Activated CD4-positive, alpha-beta T cell treated with anti-CD3 and anti-CD28 coated beads, Interleukin-2, amount 50 U/mL, for 24 hours (primary cell): ENCODE data around the gene HERPUD1.
"Not testable (repeated sequence)": the region's sequence is repeated elsewhere in the genome, so short reads cannot be mapped to it uniquely, and the experiment has no call there.

Experiments used
- DNase-seq, 2 donors: peaks; one replicate each; pipeline ENCODE4 v3.0.0-alpha.2; 2020; ENCODE audit warnings: low read depth in 1 of 2, low spot score in 1 of 2

Gene HERPUD1

GRCh38 chr16:56953006-56953405, 21.1 kb downstream of the HERPUD1 start:
- DNase-seq = no peak

- DNase-seq = no peak
These were observed 24.1 kb downstream of the HERPUD1 start for GRCh38 chr16:56956076-56956475.

- no peak for DNase-seq
These were observed 24.8 kb downstream of the HERPUD1 start for GRCh38 chr16:56956756-56957155.

GRCh38 chr16:56960681-56961281, 28.8 kb downstream of the HERPUD1 start:
- DNase-seq = no peak

GRCh38 chr16:56961386-56961785, 29.4 kb downstream of the HERPUD1 start:
- no peak for DNase-seq

GRCh38 chr16:56961851-56962281, 29.9 kb downstream of the HERPUD1 start, which contains the start of gene CETP:
Gene CETP, plus strand, starts transcription at chr16:56961950. Its CDS starts 30 bp downstream, at chr16:56961980.
- no peak for DNase-seq

- DNase-seq = peak; percentile 91 to 97
These were observed 32.6 kb downstream of the HERPUD1 start for GRCh38 chr16:56964243-56965148.

GRCh38 chr16:56965149-56966092, 33.5 kb downstream of the HERPUD1 start:
- no peak for DNase-seq

GRCh38 chr16:56966093-56966475, 34.1 kb downstream of the HERPUD1 start:
- no peak for DNase-seq

GRCh38 chr16:56967733-56968132, 35.8 kb downstream of the HERPUD1 start:
- no peak for DNase-seq

GRCh38 chr16:56969769-56970168, 37.8 kb downstream of the HERPUD1 start:
- DNase-seq = no peak

GRCh38 chr16:56970934-56971767, 39.2 kb downstream of the HERPUD1 start:
- DNase-seq = no peak

- no peak for DNase-seq
These were observed 39.8 kb downstream of the HERPUD1 start for GRCh38 chr16:56971768-56972043.

- no peak for DNase-seq
These were observed 40.7 kb downstream of the HERPUD1 start for GRCh38 chr16:56972403-56973293.

GRCh38 chr16:56973294-56973689, 41.4 kb downstream of the HERPUD1 start:
- no peak for DNase-seq

GRCh38 chr16:56973899-56974298, 42.0 kb downstream of the HERPUD1 start:
- DNase-seq = not testable (repeated sequence)

GRCh38 chr16:56974549-56975300, 42.8 kb downstream of the HERPUD1 start:
- no peak for DNase-seq

- no peak for DNase-seq
These were observed 43.8 kb downstream of the HERPUD1 start for GRCh38 chr16:56975714-56976113.

GRCh38 chr16:56977216-56977615, 45.3 kb downstream of the HERPUD1 start:
- no peak for DNase-seq
